MM.1S (cell line): ENCODE results near the gene RREB1.

ENCODE experiments used
- CTCF ChIP-seq: fragments of 300-600 bp; sonication (generic); IDR thresholded peaks from 2 replicates; pipeline ENCODE4 v1.5.1; 2016; ENCODE audit warnings: antibody characterized with exemption, low read length, mixed read lengths
- EZH2 ChIP-seq: fragments of 300-600 bp; sonication (generic); optimal IDR thresholded peaks from 2 replicates; pipeline ENCODE3; 2017; ENCODE audit warnings: low read depth, mild to moderate bottlenecking, antibody characterized with exemption, low read length, mixed read lengths
- EZH2phosphoT487 ChIP-seq: fragments of 300-600 bp; sonication (generic); IDR thresholded peaks from 2 replicates; pipeline ENCODE4 v1.6.1; 2018; ENCODE audit warnings: antibody characterized with exemption, low read length

DNA sequence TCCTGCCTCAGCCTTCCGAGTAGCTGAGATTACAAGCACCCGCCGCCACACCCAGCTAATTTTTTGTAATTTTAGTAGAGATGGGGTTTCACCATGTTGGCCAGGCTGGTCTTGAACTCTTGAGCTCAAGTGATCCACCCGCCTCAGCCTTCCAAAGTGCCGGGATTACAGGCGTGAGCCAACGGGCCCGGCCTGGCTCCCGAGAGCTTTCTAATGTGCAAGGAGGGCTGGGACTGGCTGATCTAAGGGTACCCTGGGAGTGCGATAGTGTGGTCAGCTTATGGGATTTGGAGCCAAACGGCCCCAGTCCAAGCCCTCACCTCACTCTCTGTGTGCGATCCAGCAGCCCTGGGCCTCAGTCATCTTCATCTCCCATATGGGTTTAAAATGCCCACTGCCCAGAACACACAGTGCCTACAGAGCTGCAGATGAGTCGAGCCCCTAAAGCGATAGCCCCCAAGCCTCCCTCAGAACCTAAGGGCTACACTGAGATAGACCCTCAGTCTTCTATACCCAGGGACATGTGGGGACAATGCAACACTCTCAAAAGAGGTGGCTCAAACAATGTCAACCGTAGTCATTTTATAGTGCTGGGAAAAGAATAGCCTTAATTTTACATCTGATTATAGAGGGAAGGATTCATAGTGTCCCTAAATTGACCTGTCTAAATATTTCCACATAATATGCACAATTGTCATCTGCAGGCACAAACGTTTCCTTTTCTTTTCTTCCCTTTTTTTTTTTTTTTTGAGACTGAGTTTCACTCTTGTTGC, 155.2 kb downstream of the RREB1 start:
- TF ChIP-seq CTCF (no peak), EZH2 (no peak), EZH2phosphoT487 (no peak)
